HepG2 (cell line): ENCODE measurements around the gene RIC3.

Experiments used
- CENPX ChIP-seq: sonication (generic); formaldehyde crosslinking; IDR thresholded peaks from 2 replicates; pipeline ENCODE4 v1.9.0; 2021; ENCODE audit warnings: mild to moderate bottlenecking, missing genetic modification reagents, moderate library complexity
- HMG20A ChIP-seq: IDR thresholded peaks from 2 replicates; pipeline ENCODE4 v1.6.1; 2016; ENCODE audit warnings: borderline replicate concordance
- IKZF1 ChIP-seq: fragments of 450-650 bp; IDR thresholded peaks from 2 replicates; pipeline ENCODE4 v1.7.1; 2016
- JUN ChIP-seq: sonication (generic); formaldehyde crosslinking; IDR thresholded peaks from 2 replicates; pipeline ENCODE4 v1.4.0; 2020; ENCODE audit warnings: mild to moderate bottlenecking, missing genetic modification reagents
- KLF13 ChIP-seq: sonication (generic); formaldehyde crosslinking; IDR thresholded peaks from 2 replicates; pipeline ENCODE4 v1.4.0; 2020; ENCODE audit warnings: mild to moderate bottlenecking, missing genetic modification reagents
- REXO4 ChIP-seq: sonication (generic); formaldehyde crosslinking; IDR thresholded peaks from 2 replicates; pipeline ENCODE4 v1.8.0; 2022; ENCODE audit warnings: missing genetic modification reagents, mild to moderate bottlenecking, borderline replicate concordance
- RFX3 ChIP-seq: IDR thresholded peaks from 2 replicates; pipeline ENCODE4 v1.6.1; 2016; ENCODE audit warnings: missing biosample characterization, missing genetic modification reagents
- SRF ChIP-seq: IDR thresholded peaks from 2 replicates; pipeline ENCODE4 v1.6.1; 2011; ENCODE audit warnings: mild to moderate bottlenecking, low read depth, low read length, moderate library complexity
- TAF15 ChIP-seq: fragments of 200-400 bp; formaldehyde crosslinking; IDR thresholded peaks from one replicate; pipeline ENCODE4 v1.6.1; 2018; ENCODE audit warnings: mild to moderate bottlenecking, low read depth, low read length; ENCODE audit not compliant: poor library complexity, severe bottlenecking
- ZEB1 ChIP-seq: IDR thresholded peaks from 2 replicates; pipeline ENCODE4 v1.6.1; 2012; ENCODE audit warnings: mild to moderate bottlenecking, low read depth, inconsistent platforms; ENCODE audit not compliant: insufficient replicate concordance
- ZNF567 ChIP-seq: sonication (generic); formaldehyde crosslinking; IDR thresholded peaks from 2 replicates; pipeline ENCODE4 v1.8.1; 2023; ENCODE audit warnings: mild to moderate bottlenecking, missing genetic modification reagents, borderline replicate concordance
- ZNF614 ChIP-seq: IDR thresholded peaks from 2 replicates; pipeline ENCODE4 v1.6.1; 2018; ENCODE audit warnings: missing biosample characterization, missing genetic modification reagents, inconsistent platforms, borderline replicate concordance
- TF ChIP-seq, protein P1 (sequence below): sonication (generic); formaldehyde crosslinking; IDR thresholded peaks from 2 replicates; pipeline ENCODE4 v1.8.0; 2022; ENCODE audit warnings: missing genetic modification reagents, mild to moderate bottlenecking, borderline replicate concordance
- TF ChIP-seq, protein P2 (sequence below): sonication (generic); formaldehyde crosslinking; IDR thresholded peaks from 2 replicates; pipeline ENCODE4 v1.5.0; 2020; ENCODE audit warnings: mild to moderate bottlenecking, missing genetic modification reagents, moderate library complexity

DNA sequence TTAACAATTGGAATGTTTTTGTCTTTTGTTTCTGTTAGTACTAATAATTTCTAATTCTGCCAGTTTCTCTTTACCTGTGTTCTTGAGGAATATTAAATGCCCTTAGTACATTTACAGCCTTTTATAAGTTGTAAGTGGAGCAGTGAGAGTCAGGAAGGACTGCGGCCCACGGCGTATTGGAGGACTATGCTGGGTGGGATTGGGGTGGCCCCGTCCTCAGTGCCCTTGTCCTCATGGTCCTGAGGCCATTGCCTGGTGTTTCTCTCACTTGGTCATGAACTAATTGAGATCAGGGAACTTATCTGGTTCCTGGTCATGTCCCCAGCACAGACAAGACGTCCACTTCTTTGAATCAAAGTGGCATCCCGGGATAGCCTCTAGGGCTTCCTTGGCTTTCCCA, 84.5 kb downstream of the RIC3 start:
- TF ChIP-seq REXO4 (no peak), KLF13 (CRISPR knock-in tag) (no peak), CENPX (CRISPR knock-in tag) (no peak), ZNF614 (CRISPR knock-in tag) (no peak), HMG20A (CRISPR knock-in tag) (no peak), ZEB1 (no peak), ZNF567 (CRISPR knock-in tag) (no peak), TAF15 (no peak), IKZF1 (no peak), RFX3 (CRISPR knock-in tag) (no peak), JUN (CRISPR knock-in tag) (no peak), SRF (no peak)
- TF ChIP-seq, protein P1, sequence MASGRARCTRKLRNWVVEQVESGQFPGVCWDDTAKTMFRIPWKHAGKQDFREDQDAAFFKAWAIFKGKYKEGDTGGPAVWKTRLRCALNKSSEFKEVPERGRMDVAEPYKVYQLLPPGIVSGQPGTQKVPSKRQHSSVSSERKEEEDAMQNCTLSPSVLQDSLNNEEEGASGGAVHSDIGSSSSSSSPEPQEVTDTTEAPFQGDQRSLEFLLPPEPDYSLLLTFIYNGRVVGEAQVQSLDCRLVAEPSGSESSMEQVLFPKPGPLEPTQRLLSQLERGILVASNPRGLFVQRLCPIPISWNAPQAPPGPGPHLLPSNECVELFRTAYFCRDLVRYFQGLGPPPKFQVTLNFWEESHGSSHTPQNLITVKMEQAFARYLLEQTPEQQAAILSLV (CRISPR knock-in tag) = no peak
- TF ChIP-seq, protein P2, sequence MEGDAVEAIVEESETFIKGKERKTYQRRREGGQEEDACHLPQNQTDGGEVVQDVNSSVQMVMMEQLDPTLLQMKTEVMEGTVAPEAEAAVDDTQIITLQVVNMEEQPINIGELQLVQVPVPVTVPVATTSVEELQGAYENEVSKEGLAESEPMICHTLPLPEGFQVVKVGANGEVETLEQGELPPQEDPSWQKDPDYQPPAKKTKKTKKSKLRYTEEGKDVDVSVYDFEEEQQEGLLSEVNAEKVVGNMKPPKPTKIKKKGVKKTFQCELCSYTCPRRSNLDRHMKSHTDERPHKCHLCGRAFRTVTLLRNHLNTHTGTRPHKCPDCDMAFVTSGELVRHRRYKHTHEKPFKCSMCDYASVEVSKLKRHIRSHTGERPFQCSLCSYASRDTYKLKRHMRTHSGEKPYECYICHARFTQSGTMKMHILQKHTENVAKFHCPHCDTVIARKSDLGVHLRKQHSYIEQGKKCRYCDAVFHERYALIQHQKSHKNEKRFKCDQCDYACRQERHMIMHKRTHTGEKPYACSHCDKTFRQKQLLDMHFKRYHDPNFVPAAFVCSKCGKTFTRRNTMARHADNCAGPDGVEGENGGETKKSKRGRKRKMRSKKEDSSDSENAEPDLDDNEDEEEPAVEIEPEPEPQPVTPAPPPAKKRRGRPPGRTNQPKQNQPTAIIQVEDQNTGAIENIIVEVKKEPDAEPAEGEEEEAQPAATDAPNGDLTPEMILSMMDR (CRISPR knock-in tag) = no peak
